HEK293 (cell line): ENCODE data around the gene NCKAP5.

Experiments used
- CTCF ChIA-PET: fragments of 350-600 bp; formaldehyde crosslinking; extraction: SDS; loops from one replicate; lab custom pipeline; 2021; ENCODE audit warnings: antibody characterized with exemption; lab: Yijun Ruan, JAX
- POLR2A ChIA-PET: fragments of 300-600 bp; formaldehyde crosslinking; extraction: SDS; loops from one replicate; lab custom pipeline; 2020; ENCODE audit warnings: antibody characterized with exemption, inconsistent platforms; lab: Yijun Ruan, JAX
- H3K27ac ChIP-seq: fragments of 200-500 bp; sonication (Bioruptor generic); 2 replicates; pipeline ENCODE4 v1.5.1; 2014; ENCODE audit warnings: low read depth, low read length, control low read depth, inconsistent platforms; ENCODE audit errors: extremely low read depth
- H3K36me3 ChIP-seq, 2 experiments: fragments of 200-500 bp in 1 of 2; sonication (Bioruptor generic) in 1 of 2; 1 replicate in 1 of 2; 2 replicates in 1 of 2; pipeline ENCODE4 v1.5.1; 2014 to 2017; ENCODE audit warnings: inconsistent platforms in 2 of 2, low read length in 2 of 2; ENCODE audit not compliant: control insufficient read depth in 2 of 2, insufficient read depth in 1 of 2
- H3K4me1 ChIP-seq: fragments of 200-500 bp; sonication (Bioruptor generic); 2 replicates; pipeline ENCODE4 v1.5.1; 2014; ENCODE audit warnings: mild to moderate bottlenecking, low read length, inconsistent platforms; ENCODE audit not compliant: control insufficient read depth, insufficient read depth
- H3K4me3 ChIP-seq: 2 replicates; pipeline ENCODE4 v1.5.1; 2011; ENCODE audit warnings: low read depth, mild to moderate bottlenecking, control low read depth, low read length, moderate library complexity
- H3K9me3 ChIP-seq: fragments of 200-500 bp; sonication (Bioruptor generic); 2 replicates; pipeline ENCODE4 v1.5.1; 2014; ENCODE audit warnings: low read depth, low read length, inconsistent platforms; ENCODE audit not compliant: control insufficient read depth, insufficient read depth
- EGR2 ChIP-seq: fragments of 450-650 bp; formaldehyde crosslinking; IDR thresholded peaks from 2 replicates; pipeline ENCODE4 v1.5.1; 2016; ENCODE audit warnings: low read depth, missing biosample characterization, missing genetic modification characterization
- GLIS1 ChIP-seq: fragments of 450-650 bp; formaldehyde crosslinking; IDR thresholded peaks from 2 replicates; pipeline ENCODE4 v1.5.1; 2016; ENCODE audit warnings: missing biosample characterization, missing genetic modification characterization
- GLIS2 ChIP-seq: fragments of 450-650 bp; formaldehyde crosslinking; IDR thresholded peaks from 2 replicates; pipeline ENCODE4 v1.5.1; 2016; ENCODE audit warnings: missing biosample characterization, missing genetic modification characterization
- KLF16 ChIP-seq: fragments of 450-650 bp; formaldehyde crosslinking; IDR thresholded peaks from 2 replicates; pipeline ENCODE4 v1.5.1; 2017; ENCODE audit warnings: missing biosample characterization, missing genetic modification characterization
- KLF9 ChIP-seq: fragments of 450-650 bp; formaldehyde crosslinking; IDR thresholded peaks from 2 replicates; pipeline ENCODE4 v1.5.1; 2016; ENCODE audit warnings: missing biosample characterization, missing genetic modification characterization, low read depth
- TCF7L2 ChIP-seq: IDR thresholded peaks from 2 replicates; pipeline ENCODE4 v1.6.1; 2011; ENCODE audit warnings: low read depth, mild to moderate bottlenecking, inconsistent platforms, low read length, moderate library complexity, borderline replicate concordance
- ZBTB20 ChIP-seq: fragments of 450-650 bp; formaldehyde crosslinking; IDR thresholded peaks from 2 replicates; pipeline ENCODE4 v1.5.1; 2016; ENCODE audit warnings: missing biosample characterization, missing genetic modification characterization
- ZIC2 ChIP-seq: fragments of 450-650 bp; formaldehyde crosslinking; IDR thresholded peaks from 2 replicates; pipeline ENCODE4 v1.5.1; 2016; ENCODE audit warnings: missing biosample characterization, missing genetic modification characterization
- ZNF112 ChIP-seq: fragments of 450-650 bp; formaldehyde crosslinking; IDR thresholded peaks from 2 replicates; pipeline ENCODE4 v1.5.0; 2017; ENCODE audit warnings: missing biosample characterization, missing genetic modification characterization
- ZNF23 ChIP-seq: fragments of 450-650 bp; formaldehyde crosslinking; IDR thresholded peaks from 2 replicates; pipeline ENCODE4 v1.5.1; 2016; ENCODE audit warnings: missing biosample characterization, missing genetic modification characterization, borderline replicate concordance
- ZNF341 ChIP-seq: fragments of 450-650 bp; formaldehyde crosslinking; IDR thresholded peaks from 2 replicates; pipeline ENCODE4; 2016; ENCODE audit warnings: low read depth, missing biosample characterization, missing genetic modification characterization
- ZNF394 ChIP-seq: fragments of 450-650 bp; formaldehyde crosslinking; IDR thresholded peaks from 2 replicates; pipeline ENCODE4 v1.5.1; 2016; ENCODE audit warnings: missing biosample characterization, missing genetic modification characterization, mild to moderate bottlenecking, moderate library complexity, borderline replicate concordance
- ZNF404 ChIP-seq: fragments of 450-650 bp; formaldehyde crosslinking; IDR thresholded peaks from 2 replicates; pipeline ENCODE4 v1.5.1; 2017; ENCODE audit warnings: missing biosample characterization, missing genetic modification characterization
- ZNF423 ChIP-seq: fragments of 450-650 bp; formaldehyde crosslinking; IDR thresholded peaks from 2 replicates; pipeline ENCODE4 v1.5.1; 2016; ENCODE audit warnings: missing biosample characterization, missing genetic modification characterization
- ZNF48 ChIP-seq: fragments of 450-650 bp; formaldehyde crosslinking; IDR thresholded peaks from 2 replicates; pipeline ENCODE4 v1.5.1; 2016; ENCODE audit warnings: missing biosample characterization, missing genetic modification characterization
- ZNF555 ChIP-seq: fragments of 450-650 bp; formaldehyde crosslinking; conservative IDR thresholded peaks from 2 replicates; pipeline ENCODE4 v1.5.1; 2017; ENCODE audit warnings: missing biosample characterization, mild to moderate bottlenecking, missing genetic modification characterization, inconsistent platforms
- ZNF664 ChIP-seq: fragments of 450-650 bp; formaldehyde crosslinking; IDR thresholded peaks from 2 replicates; pipeline ENCODE4 v1.5.1; 2016; ENCODE audit warnings: missing biosample characterization, missing genetic modification characterization
- ZNF76 ChIP-seq: fragments of 450-650 bp; formaldehyde crosslinking; IDR thresholded peaks from 2 replicates; pipeline ENCODE4; 2016; ENCODE audit warnings: low read depth, missing biosample characterization, missing genetic modification characterization, borderline replicate concordance
- TF ChIP-seq, protein P1 (sequence below): fragments of 450-650 bp; formaldehyde crosslinking; IDR thresholded peaks from 2 replicates; pipeline ENCODE4 v1.5.1; 2016; ENCODE audit warnings: missing biosample characterization, missing genetic modification characterization
- TF ChIP-seq, protein P2 (sequence below): sonication (generic); formaldehyde crosslinking; IDR thresholded peaks from 2 replicates; pipeline ENCODE4 v1.8.1; 2022; ENCODE audit warnings: mild to moderate bottlenecking, moderate library complexity, missing genetic modification reagents
- TF ChIP-seq, protein P3 (sequence below): fragments of 450-650 bp; formaldehyde crosslinking; IDR thresholded peaks from 2 replicates; pipeline ENCODE4 v1.5.1; 2016; ENCODE audit warnings: missing biosample characterization, missing genetic modification characterization
- TF ChIP-seq, protein P4 (sequence below): fragments of 450-650 bp; formaldehyde crosslinking; IDR thresholded peaks from 2 replicates; pipeline ENCODE4 v1.5.1; 2017; ENCODE audit warnings: missing biosample characterization, missing genetic modification characterization

NCKAP5 gene

DNA sequence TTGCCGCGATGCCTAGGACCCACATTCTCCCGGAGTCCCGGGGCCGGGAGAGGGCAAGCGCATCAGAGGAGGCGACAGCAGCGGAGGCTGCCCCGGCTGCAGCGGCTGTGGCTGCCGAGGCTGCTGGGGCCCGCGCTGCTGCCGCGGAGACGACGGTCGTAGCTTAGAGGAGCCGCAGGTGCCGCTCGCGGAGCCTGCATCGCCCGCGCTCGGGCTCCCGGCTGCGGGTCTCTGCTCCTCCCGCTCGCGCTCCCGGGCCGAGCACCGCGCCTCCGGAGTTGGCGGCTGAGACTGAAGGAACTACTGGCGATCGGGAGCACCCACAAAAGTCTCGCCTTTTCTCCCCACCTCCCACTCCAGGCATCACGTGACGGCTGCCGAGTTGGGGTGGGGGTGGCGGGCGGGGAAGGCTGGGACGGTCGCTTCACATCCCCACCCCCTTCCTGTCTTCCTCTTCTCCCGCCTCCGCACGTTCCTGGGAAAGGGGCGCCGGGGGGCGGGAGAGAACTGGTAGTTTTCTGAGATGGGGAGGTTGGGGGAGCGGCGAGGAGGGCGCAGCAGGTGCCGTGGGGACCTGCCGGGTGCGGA lies 898.3 kb downstream of the NCKAP5 start, which contains the start of gene LYPD1 (continued):
- TF ChIP-seq KLF9 (tag by site-specific recombination) (peak; percentile 16; the same call in 1 of the 2 replicates), ZNF341 (tag by site-specific recombination) (peak; percentile 95), TCF7L2 (no peak), KLF16 (0 out of 2 replicates have a peak, but pooled peaks have one; percentile 25), ZNF555 (tag by site-specific recombination) (no peak), GLIS1 (tag by site-specific recombination) (no peak), ZNF664 (peak; percentile 85), EGR2 (peak; percentile 59), ZNF76 (tag by site-specific recombination) (no peak), ZNF23 (tag by site-specific recombination) (no peak)
- TF ChIP-seq, protein P1, sequence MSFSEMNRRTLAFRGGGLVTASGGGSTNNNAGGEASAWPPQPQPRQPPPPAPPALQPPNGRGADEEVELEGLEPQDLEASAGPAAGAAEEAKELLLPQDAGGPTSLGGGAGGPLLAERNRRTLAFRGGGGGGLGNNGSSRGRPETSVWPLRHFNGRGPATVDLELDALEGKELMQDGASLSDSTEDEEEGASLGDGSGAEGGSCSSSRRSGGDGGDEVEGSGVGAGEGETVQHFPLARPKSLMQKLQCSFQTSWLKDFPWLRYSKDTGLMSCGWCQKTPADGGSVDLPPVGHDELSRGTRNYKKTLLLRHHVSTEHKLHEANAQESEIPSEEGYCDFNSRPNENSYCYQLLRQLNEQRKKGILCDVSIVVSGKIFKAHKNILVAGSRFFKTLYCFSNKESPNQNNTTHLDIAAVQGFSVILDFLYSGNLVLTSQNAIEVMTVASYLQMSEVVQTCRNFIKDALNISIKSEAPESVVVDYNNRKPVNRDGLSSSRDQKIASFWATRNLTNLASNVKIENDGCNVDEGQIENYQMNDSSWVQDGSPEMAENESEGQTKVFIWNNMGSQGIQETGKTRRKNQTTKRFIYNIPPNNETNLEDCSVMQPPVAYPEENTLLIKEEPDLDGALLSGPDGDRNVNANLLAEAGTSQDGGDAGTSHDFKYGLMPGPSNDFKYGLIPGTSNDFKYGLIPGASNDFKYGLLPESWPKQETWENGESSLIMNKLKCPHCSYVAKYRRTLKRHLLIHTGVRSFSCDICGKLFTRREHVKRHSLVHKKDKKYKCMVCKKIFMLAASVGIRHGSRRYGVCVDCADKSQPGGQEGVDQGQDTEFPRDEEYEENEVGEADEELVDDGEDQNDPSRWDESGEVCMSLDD: peak; percentile 80
- TF ChIP-seq, protein P2, sequence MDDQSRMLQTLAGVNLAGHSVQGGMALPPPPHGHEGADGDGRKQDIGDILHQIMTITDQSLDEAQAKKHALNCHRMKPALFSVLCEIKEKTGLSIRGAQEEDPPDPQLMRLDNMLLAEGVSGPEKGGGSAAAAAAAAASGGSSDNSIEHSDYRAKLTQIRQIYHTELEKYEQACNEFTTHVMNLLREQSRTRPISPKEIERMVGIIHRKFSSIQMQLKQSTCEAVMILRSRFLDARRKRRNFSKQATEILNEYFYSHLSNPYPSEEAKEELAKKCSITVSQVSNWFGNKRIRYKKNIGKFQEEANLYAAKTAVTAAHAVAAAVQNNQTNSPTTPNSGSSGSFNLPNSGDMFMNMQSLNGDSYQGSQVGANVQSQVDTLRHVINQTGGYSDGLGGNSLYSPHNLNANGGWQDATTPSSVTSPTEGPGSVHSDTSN (CRISPR knock-in tag): peak; percentile 66; the same call in 1 of the 2 replicates
- TF ChIP-seq, protein P3, sequence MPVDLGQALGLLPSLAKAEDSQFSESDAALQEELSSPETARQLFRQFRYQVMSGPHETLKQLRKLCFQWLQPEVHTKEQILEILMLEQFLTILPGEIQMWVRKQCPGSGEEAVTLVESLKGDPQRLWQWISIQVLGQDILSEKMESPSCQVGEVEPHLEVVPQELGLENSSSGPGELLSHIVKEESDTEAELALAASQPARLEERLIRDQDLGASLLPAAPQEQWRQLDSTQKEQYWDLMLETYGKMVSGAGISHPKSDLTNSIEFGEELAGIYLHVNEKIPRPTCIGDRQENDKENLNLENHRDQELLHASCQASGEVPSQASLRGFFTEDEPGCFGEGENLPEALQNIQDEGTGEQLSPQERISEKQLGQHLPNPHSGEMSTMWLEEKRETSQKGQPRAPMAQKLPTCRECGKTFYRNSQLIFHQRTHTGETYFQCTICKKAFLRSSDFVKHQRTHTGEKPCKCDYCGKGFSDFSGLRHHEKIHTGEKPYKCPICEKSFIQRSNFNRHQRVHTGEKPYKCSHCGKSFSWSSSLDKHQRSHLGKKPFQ: no peak
- TF ChIP-seq, protein P4, sequence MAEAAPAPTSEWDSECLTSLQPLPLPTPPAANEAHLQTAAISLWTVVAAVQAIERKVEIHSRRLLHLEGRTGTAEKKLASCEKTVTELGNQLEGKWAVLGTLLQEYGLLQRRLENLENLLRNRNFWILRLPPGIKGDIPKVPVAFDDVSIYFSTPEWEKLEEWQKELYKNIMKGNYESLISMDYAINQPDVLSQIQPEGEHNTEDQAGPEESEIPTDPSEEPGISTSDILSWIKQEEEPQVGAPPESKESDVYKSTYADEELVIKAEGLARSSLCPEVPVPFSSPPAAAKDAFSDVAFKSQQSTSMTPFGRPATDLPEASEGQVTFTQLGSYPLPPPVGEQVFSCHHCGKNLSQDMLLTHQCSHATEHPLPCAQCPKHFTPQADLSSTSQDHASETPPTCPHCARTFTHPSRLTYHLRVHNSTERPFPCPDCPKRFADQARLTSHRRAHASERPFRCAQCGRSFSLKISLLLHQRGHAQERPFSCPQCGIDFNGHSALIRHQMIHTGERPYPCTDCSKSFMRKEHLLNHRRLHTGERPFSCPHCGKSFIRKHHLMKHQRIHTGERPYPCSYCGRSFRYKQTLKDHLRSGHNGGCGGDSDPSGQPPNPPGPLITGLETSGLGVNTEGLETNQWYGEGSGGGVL (tag by site-specific recombination): peak; percentile 94
- TF ChIP-seq, all 188 proteins: peak for 20

DNA sequence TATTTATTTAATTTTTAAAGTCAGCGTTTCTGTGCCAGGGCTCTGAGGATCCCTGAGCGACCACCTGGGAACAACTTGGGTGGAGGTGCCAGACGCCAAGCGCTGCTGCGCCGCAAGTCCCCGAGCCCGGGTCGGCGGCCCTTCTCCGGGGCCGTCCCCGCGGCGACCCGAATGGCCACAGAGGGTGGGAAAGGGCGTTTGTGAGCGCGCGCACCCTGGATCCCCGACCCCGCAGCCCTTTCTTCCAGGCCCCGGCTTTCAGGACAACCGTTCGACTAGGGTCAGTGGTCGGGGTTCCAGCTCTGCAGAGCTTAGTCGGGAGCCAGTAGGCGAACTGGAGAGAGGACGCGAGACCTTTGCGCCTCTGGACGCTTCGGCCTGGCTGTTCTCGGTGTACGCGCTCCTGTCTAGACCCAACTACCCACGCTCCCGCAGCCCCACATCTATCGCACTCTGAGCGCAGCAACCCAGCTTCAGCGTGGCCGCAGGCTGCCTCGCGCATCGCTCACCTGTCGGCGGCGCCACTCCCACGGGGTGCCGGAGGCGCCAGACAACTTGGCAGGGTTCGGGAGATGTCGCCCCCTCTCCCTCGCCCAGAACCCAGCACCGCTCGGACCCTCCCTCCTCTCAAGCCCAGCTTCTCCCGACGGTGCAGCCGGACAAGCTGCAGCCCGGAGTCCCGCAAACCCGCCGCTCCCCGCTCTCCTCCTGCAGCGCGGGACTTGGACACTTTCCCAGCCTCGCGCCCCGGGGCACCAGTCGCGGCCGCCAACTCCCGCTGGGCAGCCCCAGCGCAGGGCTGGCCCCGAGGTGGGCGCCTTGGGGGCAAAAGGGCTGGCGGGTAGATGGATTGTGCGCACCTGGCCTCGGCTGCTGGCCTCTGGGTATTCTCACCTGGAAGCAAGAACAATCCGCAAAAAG lies 899.0 kb downstream of the NCKAP5 start:
- Histone ChIP-seq H3K36me3 (peaks cover 0 to 17% of the 10 kb centered on the region in 2 experiments; a peak in 1 of 3 replicates), H3K27ac (peak overlapping the region; percentile 72; the same call in 1 of the 2 replicates), H3K4me3 (peak overlapping the region; percentile 88), H3K9me3 (no peaks in the 10 kb centered on the region), H3K4me1 (peaks cover 3% of the 10 kb centered on the region; the same call in 1 of the 2 replicates)
- CTCF ChIA-PET: interaction anchor here (0.5 to 1.8 kb wide), 12 partner anchors 9 to 1477 kb away, joined by 3 to 6 read pairs (median 4); no protein-coding TSS in a partner anchor
- POLR2A ChIA-PET: interaction anchor here (0.5 to 1.7 kb wide), 3 partner anchors 10 to 502 kb away, joined by 3 to 5 read pairs (median 4); no protein-coding TSS in a partner anchor
- TF ChIP-seq GLIS2 (tag by site-specific recombination): peak; percentile 59
- peak; percentile 57; the same call in 1 of the 2 replicates for TF ChIP-seq ZBTB20 (tag by site-specific recombination)
- no peak for TF ChIP-seq ZNF48
- TF ChIP-seq ZNF423 (tag by site-specific recombination): peak; percentile 86
- TF ChIP-seq ZNF404 (tag by site-specific recombination): no peak
- peak; percentile 81 for TF ChIP-seq ZIC2 (tag by site-specific recombination)
- no peak for TF ChIP-seq ZNF112 (tag by site-specific recombination)
- TF ChIP-seq ZNF394 (tag by site-specific recombination): 0 out of 2 replicates have a peak, but pooled peaks have one; percentile 17
- TF ChIP-seq, protein P4 (tag by site-specific recombination): peak; percentile 77
